Germinal center (tissue), 1 donor: ENCODE measurements around the gene CD40LG.

ENCODE experiments used
- DNase-seq: peaks from one replicate; pipeline ENCODE4 v3.0.0; 2012; ENCODE audit warnings: mixed read lengths, low spot score

Gene CD40LG

DNA sequence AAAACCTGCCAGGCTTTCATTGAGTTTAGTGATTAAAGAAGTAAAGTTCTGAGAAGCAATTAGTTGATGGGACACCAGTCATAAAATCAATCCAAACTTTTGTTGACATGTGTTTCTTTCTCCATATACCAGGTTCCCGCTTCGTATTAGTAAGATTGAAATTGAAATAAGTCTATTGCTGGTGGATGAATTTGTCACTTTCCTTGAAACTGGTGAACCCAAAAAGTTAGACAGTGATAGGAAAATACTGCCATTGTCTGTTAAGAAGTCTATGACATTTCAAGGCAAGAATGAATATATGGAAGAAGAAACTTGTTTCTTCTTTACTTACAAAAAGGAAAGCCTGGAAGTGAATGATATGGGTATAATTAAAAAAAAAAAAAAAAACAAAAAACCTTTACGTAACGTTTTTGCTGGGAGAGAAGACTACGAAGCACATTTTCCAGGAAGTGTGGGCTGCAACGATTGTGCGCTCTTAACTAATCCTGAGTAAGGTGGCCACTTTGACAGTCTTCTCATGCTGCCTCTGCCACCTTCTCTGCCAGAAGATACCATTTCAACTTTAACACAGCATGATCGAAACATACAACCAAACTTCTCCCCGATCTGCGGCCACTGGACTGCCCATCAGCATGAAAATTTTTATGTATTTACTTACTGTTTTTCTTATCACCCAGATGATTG is at the start of gene CD40LG:
TSS of gene CD40LG (plus strand) at position 482 of the 684 bp plus-strand sequence. CDS start at position 573, 91 bp downstream.
- no peak for DNase-seq

- DNase-seq = no peak
These were observed 49.3 kb upstream of the CD40LG start for GRCh38 chrX:136598631-136599030.

GRCh38 chrX:136600059-136600458 is 47.9 kb upstream of the CD40LG start:
- no peak for DNase-seq

GRCh38 chrX:136607236-136607635 is 40.7 kb upstream of the CD40LG start:
- no peak for DNase-seq

- peak; percentile 17 for DNase-seq
These were observed 39.5 kb upstream of the CD40LG start for GRCh38 chrX:136608295-136608933.

- peak; percentile 17 for DNase-seq
These were observed 30.8 kb upstream of the CD40LG start for GRCh38 chrX:136616987-136617685.

GRCh38 chrX:136619899-136620505 is 28.0 kb upstream of the CD40LG start:
- no peak for DNase-seq

- no peak for DNase-seq
These were observed 27.2 kb upstream of the CD40LG start for GRCh38 chrX:136620780-136621179.

DNA sequence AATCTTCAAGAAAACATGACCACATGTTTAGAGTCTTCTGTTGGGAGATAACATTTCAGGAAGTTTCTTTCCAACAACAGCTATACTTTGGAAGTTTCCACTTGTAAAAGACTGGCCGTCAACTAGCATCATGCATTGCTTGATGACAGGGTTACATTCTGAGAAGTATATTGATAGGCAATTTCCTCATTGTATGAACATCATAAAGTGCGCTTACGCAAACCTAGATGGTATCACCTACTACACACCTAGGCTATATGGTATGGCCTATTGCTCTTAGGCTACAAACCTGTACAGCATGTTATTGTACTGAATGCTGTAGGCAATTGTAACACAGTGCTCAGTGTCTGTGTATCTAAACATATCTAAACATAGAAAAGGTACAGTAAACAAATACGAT is 25.4 kb upstream of the CD40LG start:
- no peak for DNase-seq

DNA sequence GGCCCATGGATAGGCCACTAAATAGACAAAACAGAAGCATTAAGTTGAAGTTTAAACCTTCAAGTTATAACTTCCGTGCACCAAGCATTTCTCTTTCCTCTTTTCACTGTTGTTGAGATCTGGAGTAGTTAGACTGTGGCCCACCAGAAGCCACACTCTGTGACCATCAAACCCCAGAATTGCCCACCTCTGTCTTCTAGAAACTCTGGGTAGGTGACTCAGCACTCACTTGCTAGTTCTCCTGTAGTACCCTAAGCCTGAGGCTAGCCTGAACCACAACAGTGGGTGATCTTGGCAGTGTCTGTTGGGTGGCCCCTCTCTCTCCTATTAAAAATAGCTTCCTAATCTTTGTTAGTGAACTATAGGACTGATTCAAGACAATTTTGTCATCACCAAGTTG is 24.6 kb upstream of the CD40LG start:
- no peak for DNase-seq

- no peak for DNase-seq
These were observed 22.7 kb upstream of the CD40LG start for GRCh38 chrX:136625246-136625645.

DNA sequence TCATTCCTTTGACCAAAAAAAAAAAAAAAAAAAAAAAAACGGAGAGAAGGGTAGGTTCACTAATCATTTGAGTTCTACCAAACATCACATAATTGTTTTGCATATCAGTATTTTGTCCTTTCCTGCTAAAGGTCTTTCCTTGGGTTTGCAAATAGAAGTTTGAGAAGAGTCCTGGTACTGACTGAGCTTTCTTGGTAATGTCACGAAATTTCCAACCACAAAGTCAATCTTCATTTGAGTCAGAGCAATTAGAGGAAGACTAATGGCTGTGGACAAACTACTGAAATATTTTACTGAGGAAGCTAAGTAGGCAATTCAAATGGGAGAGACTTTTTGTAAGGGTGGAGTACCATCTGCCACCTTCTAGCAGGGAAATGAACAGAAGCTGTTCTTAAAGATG is 21.7 kb upstream of the CD40LG start:
- no peak for DNase-seq

DNA sequence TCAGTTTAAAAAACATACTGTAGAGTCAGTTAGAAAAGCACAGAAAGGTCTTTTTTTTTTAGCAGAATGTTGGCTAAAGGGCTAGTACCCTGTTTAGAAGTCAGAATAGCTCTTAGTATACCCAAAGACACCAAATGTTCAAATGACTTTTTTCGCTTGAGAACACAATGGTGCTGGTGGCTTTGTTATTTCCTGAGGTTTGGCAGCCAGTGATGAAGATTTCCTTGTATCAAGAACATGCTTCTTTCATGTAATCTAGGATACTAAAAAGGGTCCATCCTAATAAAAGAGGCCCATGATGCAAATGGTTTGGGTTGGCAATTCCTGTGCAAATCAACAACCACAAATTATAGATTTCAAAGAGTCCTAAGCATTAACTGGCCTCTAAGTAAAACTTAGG is 21.1 kb upstream of the CD40LG start:
- no peak for DNase-seq

- no peak for DNase-seq
These were observed 20.5 kb upstream of the CD40LG start for GRCh38 chrX:136627409-136627808.

- DNase-seq = no peak
These were observed 18.7 kb upstream of the CD40LG start for GRCh38 chrX:136629084-136629750.

DNA sequence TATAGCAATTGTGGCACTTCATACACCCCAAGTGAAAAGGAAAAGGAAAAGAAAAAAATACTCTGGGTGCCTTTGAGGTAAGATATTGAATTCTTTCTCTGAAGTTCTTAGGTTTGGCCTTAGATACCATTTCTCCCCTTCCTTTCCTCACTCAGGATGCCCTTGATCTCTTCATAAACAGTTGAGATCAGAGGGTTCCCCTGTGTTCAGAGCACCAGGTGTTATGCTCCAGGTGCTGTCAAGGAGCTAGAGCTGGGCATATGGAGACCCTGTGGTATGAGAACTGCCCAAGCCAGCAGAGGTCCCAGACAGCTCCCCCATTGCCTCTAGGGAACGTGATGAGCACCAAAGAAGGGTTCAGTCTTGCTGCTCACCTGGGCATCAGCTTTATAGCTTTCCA is 17.1 kb upstream of the CD40LG start:
- DNase-seq = no peak

GRCh38 chrX:136635235-136635634 is 12.7 kb upstream of the CD40LG start:
- no peak for DNase-seq

DNA sequence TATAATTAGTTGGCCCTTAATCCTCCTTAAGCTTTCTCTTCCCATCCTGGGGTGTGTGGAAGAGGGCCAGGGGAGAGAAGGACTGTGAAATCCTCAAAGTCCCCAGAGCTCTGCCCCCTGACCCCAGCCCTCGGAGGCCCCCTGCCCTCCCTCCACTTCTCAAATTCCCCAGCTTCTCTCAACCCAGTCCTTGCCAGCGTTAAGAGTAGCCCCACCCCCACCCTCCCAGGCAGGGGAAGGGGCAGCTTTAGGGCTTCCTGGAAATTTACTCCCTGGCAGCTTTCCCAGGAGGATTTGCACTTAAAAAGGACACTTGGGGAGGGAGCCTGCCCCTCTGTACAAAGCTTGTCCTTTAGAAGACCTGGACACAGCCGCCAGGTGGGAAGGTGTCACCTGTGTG is 11.8 kb upstream of the CD40LG start:
- no peak for DNase-seq

GRCh38 chrX:136639506-136640176 is 8.3 kb upstream of the CD40LG start:
- no peak for DNase-seq

- DNase-seq = no peak
These were observed 4.7 kb upstream of the CD40LG start for GRCh38 chrX:136643243-136643642.

DNA sequence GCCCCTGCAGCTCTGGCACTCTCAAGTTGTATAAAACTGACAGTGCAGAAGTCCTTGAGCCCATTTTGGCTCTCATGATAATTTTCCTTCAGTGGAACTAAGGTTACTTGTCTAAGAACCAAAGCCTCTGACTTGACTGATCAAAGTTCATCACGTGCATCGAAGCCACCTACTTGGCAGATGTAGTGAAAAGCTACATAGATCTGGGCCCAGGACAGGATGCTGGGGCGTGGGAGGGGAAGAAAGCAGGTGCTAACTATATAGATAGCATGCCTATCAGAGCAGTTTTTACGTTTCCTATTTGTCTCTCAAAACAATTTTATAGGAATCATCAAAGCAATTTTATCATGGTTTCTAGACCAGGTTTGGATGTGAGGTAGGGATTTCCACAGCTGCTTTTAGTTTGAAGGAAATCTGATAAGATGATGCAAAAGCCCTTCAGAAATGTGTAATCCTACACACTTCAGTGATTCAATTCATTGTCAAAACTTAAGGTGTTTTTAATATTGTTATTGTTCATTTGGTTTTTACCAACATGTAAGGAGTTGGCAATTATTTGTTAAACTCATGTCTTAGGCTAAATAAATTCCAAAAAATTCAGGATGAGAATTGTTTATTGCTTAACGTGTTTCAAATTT is 1.2 kb upstream of the CD40LG start:
- DNase-seq = no peak
